ENCODE measurements around the gene SIL1. TPM values are rescaled to one million over a fixed set of nuclear protein-coding genes. Genes with fewer than 3 reads are reported as not detected.

SIL1 gene
- polyA plus RNA-seq, 3 donors = 25.4 to 35.1 (median 27.9) TPM

- Histone ChIP-seq H3K9me3 (replicated peaks in 1 of 2; ENCODE audit: control insufficient read depth in 1 of 2, insufficient read depth in 1 of 2, low read length in 2 of 2) (no peaks in the 10 kb centered on the region), H3K9ac (ENCODE audit: insufficient read depth, low read length, poor library complexity, severe bottlenecking) (no peak overlapping the region), H3K36me3 (replicated peaks in 1 of 2; ENCODE audit: control insufficient read depth in 1 of 2, insufficient read depth in 2 of 2, low read length in 2 of 2) (no peaks in the 10 kb centered on the region), H3K27me3 (ENCODE audit: control insufficient read depth in 2 of 2, insufficient read depth in 2 of 2, low read length in 2 of 2) (no peaks in the 10 kb centered on the region), H2AFZ (ENCODE audit: insufficient read depth, low read depth, low read length, poor library complexity, severe bottlenecking) (no peak overlapping the region), H3K4me2 (replicated peaks; ENCODE audit: extremely low read depth, low read length, poor library complexity, severe bottlenecking) (no peak overlapping the region), H4K20me1 (ENCODE audit: insufficient read depth, low read length) (no peaks in the 10 kb centered on the region), H3K27ac (ENCODE audit: low read depth in 1 of 2, low read length in 2 of 2) (no peak overlapping the region), H3K4me1 (ENCODE audit: control insufficient read depth in 1 of 2, insufficient read depth in 2 of 2, low read length in 2 of 2) (no peaks in the 10 kb centered on the region), H3K79me2 (ENCODE audit: insufficient read depth, low read length) (no peaks in the 10 kb centered on the region), H3K4me3 (replicated peaks in 1 of 3; ENCODE audit: low read depth in 2 of 3, low read length in 3 of 3) (no peak overlapping the region)
- 93% methylated on average over 1 of the region's 1 CpG for WGBS (ENCODE audit: insufficient coverage)
- no peaks in the 10 kb centered on the region for H3K4me1 Mint-ChIP-seq
- peak overlapping the region in 2 of 7 donors; percentile 22 to 49 for H3K27ac Mint-ChIP-seq
- intact Hi-C loops (cut with micrococcal nuclease) = no loop called here
- DNase-seq = no peak
- no peak for TF ChIP-seq CTCF (IDR thresholded peaks at IDR 0.05)
- no peaks in the 10 kb centered on the region for H3K9me3 Mint-ChIP-seq
- H3K36me3 Mint-ChIP-seq = peaks cover 4 to 13% of the 10 kb centered on the region in 2 donors
- no peak overlapping the region for H3K4me3 Mint-ChIP-seq
- H3K27me3 Mint-ChIP-seq (ENCODE audit: low read depth in 3 of 3) = peaks cover 0 to 3% (median 0%) of the 10 kb centered on the region in 3 donors
These were observed 236.4 kb downstream of the SIL1 start for GRCh38 chr5:138961729-138962128.

DNA sequence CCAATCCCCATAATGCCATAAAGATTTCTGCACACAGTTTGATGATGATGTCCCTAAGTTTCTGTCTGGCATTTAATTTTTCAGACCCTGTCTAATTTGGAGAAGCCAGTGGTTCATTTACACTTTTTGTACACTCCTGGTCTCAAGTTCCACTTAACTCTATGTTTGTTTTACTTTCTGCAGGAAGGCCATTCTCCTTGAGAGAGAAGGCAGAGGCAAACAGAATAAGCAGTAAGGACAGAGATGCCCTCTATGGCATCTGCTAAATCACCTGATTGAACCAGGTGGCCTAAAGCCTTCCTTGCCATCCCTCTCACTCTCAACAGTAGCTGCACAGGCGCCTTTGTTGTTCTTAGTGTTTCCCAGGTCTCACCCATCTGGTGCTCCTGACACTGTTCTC lies 236.9 kb downstream of the SIL1 start:
- H3K36me3 ChIP-seq (replicated peaks in 1 of 2; ENCODE audit: control insufficient read depth in 1 of 2, insufficient read depth in 2 of 2, low read length in 2 of 2) = peaks cover 0 to under 1% of the 10 kb centered on the region in 2 donors
- H3K27me3 Mint-ChIP-seq (ENCODE audit: low read depth in 3 of 3) = peaks cover 0 to 3% (median 0%) of the 10 kb centered on the region in 3 donors

More for the DNA sequence above, 236.9 kb downstream of the SIL1 start:
- Histone ChIP-seq H3K9me3 (replicated peaks in 1 of 2; ENCODE audit: control insufficient read depth in 1 of 2, insufficient read depth in 1 of 2, low read length in 2 of 2) (no peaks in the 10 kb centered on the region), H3K79me2 (ENCODE audit: insufficient read depth, low read length) (no peaks in the 10 kb centered on the region), H3K27me3 (ENCODE audit: control insufficient read depth in 2 of 2, insufficient read depth in 2 of 2, low read length in 2 of 2) (no peaks in the 10 kb centered on the region), H3K27ac (ENCODE audit: low read depth in 1 of 2, low read length in 2 of 2) (no peak overlapping the region), H3K9ac (ENCODE audit: insufficient read depth, low read length, poor library complexity, severe bottlenecking) (no peak overlapping the region), H3K4me1 (ENCODE audit: control insufficient read depth in 1 of 2, insufficient read depth in 2 of 2, low read length in 2 of 2) (no peaks in the 10 kb centered on the region), H3K4me3 (replicated peaks in 1 of 3; ENCODE audit: low read depth in 2 of 3, low read length in 3 of 3) (no peak overlapping the region), H3K4me2 (replicated peaks; ENCODE audit: extremely low read depth, low read length, poor library complexity, severe bottlenecking) (no peak overlapping the region), H2AFZ (ENCODE audit: insufficient read depth, low read depth, low read length, poor library complexity, severe bottlenecking) (no peak overlapping the region), H4K20me1 (ENCODE audit: insufficient read depth, low read length) (no peaks in the 10 kb centered on the region)
- Mint-ChIP-seq H3K36me3 (peaks cover 4 to 14% of the 10 kb centered on the region in 2 donors), H3K9me3 (no peaks in the 10 kb centered on the region), H3K4me1 (no peaks in the 10 kb centered on the region), H3K4me3 (no peak overlapping the region), H3K27ac (peak overlapping the region in 2 of 7 donors; percentile 4 to 22)
- no peak for TF ChIP-seq CTCF (IDR thresholded peaks at IDR 0.05)
- intact Hi-C loops (cut with micrococcal nuclease) = no loop called here
- WGBS (ENCODE audit: insufficient coverage) = 91% methylated on average over 1 of the region's 1 CpG
- no peak for DNase-seq

All from CD14-positive monocyte (primary cell).